Osteocyte (in vitro differentiated cells): ENCODE data around the gene RELCH. TPM values are rescaled to one million over a fixed set of nuclear protein-coding genes. Genes with fewer than 3 reads are reported as not detected.

Source experiments
- DNase-seq: peaks from one replicate; pipeline ENCODE4 v3.0.0; 2021; ENCODE audit warnings: mixed read lengths; ENCODE audit not compliant: unreplicated experiment; ENCODE audit errors: extremely low spot score
- H3K27ac Mint-ChIP-seq: one replicate; pipeline ENCODE4 v1.8.0; 2021; ENCODE audit warnings: mild to moderate bottlenecking, mixed read lengths; ENCODE audit not compliant: unreplicated experiment
- H3K27me3 Mint-ChIP-seq: one replicate; pipeline ENCODE4 v1.8.0; 2021; ENCODE audit warnings: mixed read lengths; ENCODE audit not compliant: unreplicated experiment
- H3K36me3 Mint-ChIP-seq: one replicate; pipeline ENCODE4 v1.8.0; 2021; ENCODE audit warnings: mixed read lengths; ENCODE audit not compliant: unreplicated experiment
- H3K4me1 Mint-ChIP-seq: one replicate; pipeline ENCODE4 v1.8.0; 2021; ENCODE audit warnings: mixed read lengths; ENCODE audit not compliant: unreplicated experiment
- H3K4me3 Mint-ChIP-seq: one replicate; pipeline ENCODE4 v1.8.0; 2021; ENCODE audit warnings: mild to moderate bottlenecking, moderate library complexity, mixed read lengths; ENCODE audit not compliant: unreplicated experiment
- H3K9me3 Mint-ChIP-seq: one replicate; pipeline ENCODE4 v1.8.0; 2021; ENCODE audit warnings: mixed read lengths; ENCODE audit not compliant: unreplicated experiment
- total RNA-seq: library from RNA; stranded (reverse); gene quantifications from 2 replicates; pipeline ENCODE4 v1.2.1, GENCODE V29; 2021
- TF ChIP-seq, protein P1 (sequence below): fragments of 200-600 bp; sonication (generic); IDR thresholded peaks from 2 replicates; pipeline ENCODE4 v1.5.0; 2021; ENCODE audit warnings: antibody characterized with exemption, mild to moderate bottlenecking, moderate library complexity

Gene RELCH
- total RNA-seq, 1 donor from 2014 or later: 22.0 TPM

DNA sequence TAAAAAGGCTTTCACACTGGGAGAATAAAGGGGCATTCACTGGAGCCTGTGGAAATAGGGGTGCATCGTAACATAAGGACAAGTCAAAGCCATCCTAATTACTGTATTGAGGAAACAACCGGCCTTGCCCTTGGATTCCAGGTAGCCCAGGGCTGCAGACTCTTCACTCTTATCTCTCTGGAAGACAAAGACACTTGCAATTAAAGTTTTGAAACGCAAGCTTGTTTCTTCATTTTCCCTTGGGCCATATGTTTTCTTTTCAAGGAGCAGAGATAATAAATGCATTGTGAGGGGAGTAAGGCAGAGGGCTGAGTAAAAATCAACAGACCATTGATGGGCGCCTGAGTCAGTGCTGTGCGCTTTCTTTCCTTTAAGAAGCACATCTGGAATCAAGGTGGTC is 149.6 kb downstream of the RELCH start:
- Mint-ChIP-seq H3K27me3 (peaks cover 56% of the 10 kb centered on the region), H3K36me3 (no peaks in the 10 kb centered on the region), H3K4me1 (no peaks in the 10 kb centered on the region), H3K4me3 (no peak overlapping the region), H3K9me3 (no peaks in the 10 kb centered on the region), H3K27ac (no peak overlapping the region)
- TF ChIP-seq, protein P1, sequence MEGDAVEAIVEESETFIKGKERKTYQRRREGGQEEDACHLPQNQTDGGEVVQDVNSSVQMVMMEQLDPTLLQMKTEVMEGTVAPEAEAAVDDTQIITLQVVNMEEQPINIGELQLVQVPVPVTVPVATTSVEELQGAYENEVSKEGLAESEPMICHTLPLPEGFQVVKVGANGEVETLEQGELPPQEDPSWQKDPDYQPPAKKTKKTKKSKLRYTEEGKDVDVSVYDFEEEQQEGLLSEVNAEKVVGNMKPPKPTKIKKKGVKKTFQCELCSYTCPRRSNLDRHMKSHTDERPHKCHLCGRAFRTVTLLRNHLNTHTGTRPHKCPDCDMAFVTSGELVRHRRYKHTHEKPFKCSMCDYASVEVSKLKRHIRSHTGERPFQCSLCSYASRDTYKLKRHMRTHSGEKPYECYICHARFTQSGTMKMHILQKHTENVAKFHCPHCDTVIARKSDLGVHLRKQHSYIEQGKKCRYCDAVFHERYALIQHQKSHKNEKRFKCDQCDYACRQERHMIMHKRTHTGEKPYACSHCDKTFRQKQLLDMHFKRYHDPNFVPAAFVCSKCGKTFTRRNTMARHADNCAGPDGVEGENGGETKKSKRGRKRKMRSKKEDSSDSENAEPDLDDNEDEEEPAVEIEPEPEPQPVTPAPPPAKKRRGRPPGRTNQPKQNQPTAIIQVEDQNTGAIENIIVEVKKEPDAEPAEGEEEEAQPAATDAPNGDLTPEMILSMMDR: no peak
- no peak for DNase-seq

DNA sequence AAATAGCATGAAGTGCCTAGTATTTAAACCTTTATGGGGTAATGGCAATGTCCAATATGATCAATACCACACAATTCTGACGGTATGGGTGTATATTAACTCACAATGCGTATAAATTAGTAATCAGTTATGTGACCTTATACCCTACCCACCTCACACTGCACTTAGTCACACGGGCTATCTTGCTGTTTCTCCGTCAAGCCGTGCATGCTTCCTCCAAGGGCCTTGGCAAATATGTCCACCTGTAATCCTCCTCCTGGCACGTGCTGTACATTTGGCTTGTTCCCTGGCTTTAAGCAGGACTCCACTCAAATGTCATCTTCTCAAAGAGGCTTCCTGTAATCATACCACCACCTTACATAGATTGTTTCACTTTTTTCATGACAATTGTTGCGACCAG is 150.3 kb downstream of the RELCH start:
- no peaks in the 10 kb centered on the region for H3K9me3 Mint-ChIP-seq
- H3K27ac Mint-ChIP-seq: no peak overlapping the region
- no peak for DNase-seq
- no peaks in the 10 kb centered on the region for H3K4me1 Mint-ChIP-seq
- TF ChIP-seq, protein P1: no peak
- H3K4me3 Mint-ChIP-seq: no peak overlapping the region
- no peaks in the 10 kb centered on the region for H3K36me3 Mint-ChIP-seq
- H3K27me3 Mint-ChIP-seq: peaks cover 57% of the 10 kb centered on the region

DNA sequence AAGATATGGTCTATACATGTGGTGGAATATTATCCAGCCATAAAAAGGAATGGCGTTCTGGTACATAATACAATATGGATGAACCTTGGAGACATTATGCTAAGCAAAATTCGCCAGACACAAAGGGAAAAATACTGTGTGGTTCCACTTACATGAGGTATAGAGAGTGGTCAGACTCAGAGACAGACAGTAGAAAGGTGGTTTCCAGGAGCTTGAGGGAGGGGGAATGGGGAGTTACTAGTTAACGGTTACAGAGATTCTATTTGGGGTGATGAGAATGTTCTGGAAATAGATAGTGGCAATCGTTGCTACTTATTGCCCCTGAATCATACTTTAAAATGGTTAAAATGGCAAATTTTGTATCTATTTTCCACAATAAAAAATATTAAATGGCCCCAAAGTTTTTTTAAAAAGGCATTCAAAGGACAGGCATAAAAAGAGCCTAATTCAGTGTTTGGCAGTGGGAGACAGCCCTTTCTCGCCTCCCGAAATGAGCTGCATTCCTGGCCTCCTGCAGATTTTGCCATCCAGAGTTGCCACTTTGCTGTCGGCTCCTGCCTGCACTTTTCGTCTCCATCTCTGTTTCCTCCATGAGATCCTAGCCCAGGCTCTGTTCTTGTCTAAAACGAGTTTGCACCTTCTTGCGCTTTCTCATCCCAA is 151.5 kb downstream of the RELCH start:
- no peak overlapping the region for H3K4me3 Mint-ChIP-seq
- H3K27me3 Mint-ChIP-seq: peaks cover 64% of the 10 kb centered on the region
- H3K27ac Mint-ChIP-seq: no peak overlapping the region
- no peaks in the 10 kb centered on the region for H3K36me3 Mint-ChIP-seq
- DNase-seq: no peak
- TF ChIP-seq, protein P1: no peak
- no peaks in the 10 kb centered on the region for H3K4me1 Mint-ChIP-seq
- no peaks in the 10 kb centered on the region for H3K9me3 Mint-ChIP-seq

DNA sequence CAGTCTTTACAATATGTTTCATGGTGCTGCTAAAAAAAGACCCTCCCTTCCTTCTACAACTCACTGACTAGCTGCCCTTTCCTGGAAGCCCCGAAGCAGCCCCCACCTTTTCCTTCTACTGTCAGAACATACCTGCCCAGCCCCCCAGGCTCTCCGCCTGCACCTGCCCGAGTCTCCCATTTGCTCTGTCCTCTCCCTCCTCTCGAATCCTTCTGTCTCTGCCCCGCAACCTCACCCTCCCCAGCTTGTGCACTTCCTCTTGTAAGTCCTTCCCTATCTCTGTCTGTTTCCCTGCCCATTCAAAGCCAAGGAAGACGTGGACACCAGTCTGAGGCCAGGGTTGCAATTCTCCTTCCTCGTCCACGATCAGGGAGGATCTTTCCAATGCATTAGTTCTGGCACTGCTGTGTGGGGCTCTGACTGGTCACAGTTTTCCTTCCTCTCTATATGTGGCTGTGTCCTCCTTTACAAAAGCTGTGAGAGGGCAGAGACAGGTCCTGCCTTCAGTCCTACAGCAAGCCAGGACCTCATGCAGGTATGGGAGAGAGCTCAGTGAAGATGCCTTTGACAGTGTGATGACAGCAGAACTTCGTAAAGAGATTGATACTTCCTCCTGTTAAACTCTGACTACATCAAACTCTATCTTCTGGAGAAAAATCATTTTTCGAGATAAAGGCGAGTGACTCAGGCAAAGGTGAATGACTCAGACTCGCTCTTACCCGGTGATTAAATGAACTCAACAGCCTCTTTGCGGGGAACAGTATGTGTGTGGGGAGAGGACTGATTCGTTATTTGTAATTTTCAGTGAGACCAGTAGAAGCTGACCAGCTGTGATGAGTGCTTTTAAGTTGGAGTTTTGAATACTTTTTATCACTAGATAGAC is 152.3 kb downstream of the RELCH start:
- Mint-ChIP-seq H3K4me3 (no peak overlapping the region), H3K27me3 (peaks cover 68% of the 10 kb centered on the region), H3K36me3 (no peaks in the 10 kb centered on the region), H3K4me1 (no peaks in the 10 kb centered on the region), H3K27ac (no peak overlapping the region), H3K9me3 (no peaks in the 10 kb centered on the region)
- TF ChIP-seq, protein P1: no peak
- no peak for DNase-seq

DNA sequence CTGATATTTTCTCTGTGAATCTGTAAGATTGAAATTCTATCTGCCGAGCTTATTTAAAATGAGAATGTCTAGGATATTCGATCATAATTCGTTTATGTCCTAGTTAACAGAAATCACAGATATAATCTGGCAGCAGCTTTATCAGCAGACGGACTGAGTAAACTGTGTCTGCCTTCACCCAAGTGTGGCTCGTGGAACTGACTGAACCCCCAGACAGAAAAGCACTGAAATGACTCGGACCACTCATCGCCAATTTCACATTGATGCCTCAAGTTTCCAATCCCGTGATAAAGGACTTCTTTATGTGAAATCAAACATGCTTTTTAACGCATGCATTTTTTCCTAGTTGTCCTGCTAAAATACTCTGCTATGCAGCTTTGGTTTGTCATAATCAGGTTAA is 153.9 kb downstream of the RELCH start:
- Mint-ChIP-seq H3K27me3 (peaks cover 78% of the 10 kb centered on the region), H3K27ac (no peak overlapping the region)
- TF ChIP-seq, protein P1: no peak

More for the DNA sequence above, 153.9 kb downstream of the RELCH start:
- H3K36me3 Mint-ChIP-seq: no peaks in the 10 kb centered on the region
- no peak for DNase-seq
- H3K4me1 Mint-ChIP-seq: no peaks in the 10 kb centered on the region
- H3K9me3 Mint-ChIP-seq: no peaks in the 10 kb centered on the region
- no peak overlapping the region for H3K4me3 Mint-ChIP-seq
